Caco-2 (cell line): ENCODE results near the gene ADGRA1. TPM values are rescaled to one million over a fixed set of nuclear protein-coding genes. Genes with fewer than 3 reads are reported as not detected.
A peak's percentile ranks its signal among the peaks of the same experiment; 100 is the strongest.

Experiments used
- BruUV-seq: library from RNA; stranded (reverse); fragments of 400-500 nt; replicated peaks from 2 replicates; lab custom pipeline; 2021; lab: Mats Ljungman, UMichigan
- CTCF ChIA-PET: fragments of 300-600 bp; sonication (Branson Sonifier 250); formaldehyde crosslinking; loops from one replicate; lab custom pipeline; 2022; ENCODE audit warnings: antibody characterized with exemption; lab: Charles Lee
- POLR2A ChIA-PET: fragments of 300-600 bp; sonication (Branson Sonifier 250); formaldehyde crosslinking; loops from one replicate; lab custom pipeline; 2022; ENCODE audit warnings: antibody characterized with exemption; lab: Charles Lee
- DNase-seq, 2 experiments: peaks; one replicate each; pipeline versions ENCODE4 v3.0.0 to v3.0.0-alpha.2; 2020 to 2022
- H3K27me3 ChIP-seq: replicated peaks from 2 replicates; pipeline ENCODE4 v1.6.0; 2011; ENCODE audit warnings: low read length; ENCODE audit not compliant: control insufficient read depth, insufficient read depth
- H3K36me3 ChIP-seq: 2 replicates; pipeline ENCODE4 v1.5.1; 2011; ENCODE audit warnings: low read length; ENCODE audit not compliant: control insufficient read depth, insufficient read depth
- H3K4me1 ChIP-seq: fragments of 250-450 bp; sonication (Bioruptor Pico); 2 replicates; pipeline ENCODE4 v1.5.1; 2020; ENCODE audit warnings: mild to moderate bottlenecking
- H3K4me3 ChIP-seq: 2 replicates; pipeline ENCODE4 v1.5.1; 2011; ENCODE audit warnings: low read depth, mild to moderate bottlenecking, control low read depth, low read length
- H3K9me3 ChIP-seq: fragments of 250-450 bp; sonication (Bioruptor Pico); 2 replicates; pipeline ENCODE4 v1.5.1; 2020; ENCODE audit warnings: mild to moderate bottlenecking, moderate library complexity
- H3K27ac Mint-ChIP-seq: one replicate; pipeline ENCODE4 v1.8.0; 2022; ENCODE audit warnings: mixed read lengths; ENCODE audit not compliant: unreplicated experiment
- H3K27me3 Mint-ChIP-seq: one replicate; pipeline ENCODE4 v1.8.0; 2022; ENCODE audit warnings: mixed read lengths; ENCODE audit not compliant: insufficient read depth, unreplicated experiment
- H3K36me3 Mint-ChIP-seq: one replicate; pipeline ENCODE4 v1.8.0; 2022; ENCODE audit warnings: mild to moderate bottlenecking, mixed read lengths; ENCODE audit not compliant: insufficient read depth, unreplicated experiment
- H3K4me1 Mint-ChIP-seq: one replicate; pipeline ENCODE4 v1.8.0; 2022; ENCODE audit warnings: low read depth, mixed read lengths; ENCODE audit not compliant: unreplicated experiment
- H3K4me3 Mint-ChIP-seq: one replicate; pipeline ENCODE4 v1.8.0; 2022; ENCODE audit warnings: mild to moderate bottlenecking, moderate library complexity, mixed read lengths; ENCODE audit not compliant: unreplicated experiment
- H3K9me3 Mint-ChIP-seq: one replicate; pipeline ENCODE4 v1.8.0; 2022; ENCODE audit warnings: mixed read lengths; ENCODE audit not compliant: unreplicated experiment
- CTCF ChIP-seq, 2 experiments: fragments of 200-600 bp in 1 of 2; IDR thresholded peaks; 1 replicate in 1 of 2; 2 replicates in 1 of 2; pipeline versions ENCODE4 v1.5.1 to v1.8.0; 2011 to 2022; ENCODE audit warnings: antibody characterized with exemption in 1 of 2, control low read depth in 1 of 2, inconsistent platforms in 1 of 2, low read depth in 1 of 2, low read length in 1 of 2, mild to moderate bottlenecking in 1 of 2, moderate library complexity in 1 of 2; ENCODE audit not compliant: insufficient read depth in 1 of 2, severe bottlenecking in 1 of 2, unreplicated experiment in 1 of 2
- intact Hi-C: fragments of 100-400 bp; cut with micrococcal nuclease; formaldehyde crosslinking; loops from one replicate; pipeline ENCODE4 v1.10.0; 2022; ENCODE audit not compliant: unreplicated experiment
- total RNA-seq: library from RNA; stranded (reverse); gene quantifications from 2 replicates; pipeline ENCODE4 v1.2.3, GENCODE V29; 2022

The ADGRA1 gene
- total RNA-seq, 1 experiment from 2014 or later = not detected

GRCh38 chr10:133139551-133140065 lies 51.9 kb downstream of the ADGRA1 start:
- no peaks in the 10 kb centered on the region for H3K27me3 ChIP-seq
- Mint-ChIP-seq H3K27ac (no peak overlapping the region), H3K36me3 (no peaks in the 10 kb centered on the region), H3K9me3 (no peaks in the 10 kb centered on the region), H3K4me3 (no peak overlapping the region), H3K27me3 (no peaks in the 10 kb centered on the region), H3K4me1 (peaks cover 5% of the 10 kb centered on the region)
- ChIA-PET CTCF (no interaction called here), POLR2A (interaction anchor here (0.5 kb wide), 1 partner anchor 12 kb away, joined by 5 read pairs; no protein-coding TSS in a partner anchor)
- H3K4me3 ChIP-seq = no peak overlapping the region
- peak in 1 of 2 experiments; percentile 69 for DNase-seq
- intact Hi-C loops = loop anchor here (5.0 kb wide), 1 partner anchor 168 kb away; the partner anchor contains the start of genes TUBGCP2 and ZNF511
- no TSS peak for BruUV-seq
- no peak for TF ChIP-seq CTCF (IDR thresholded peaks at IDR 0.05; ENCODE audit: insufficient read depth in 1 of 2, low read depth in 1 of 2, low read length in 1 of 2, severe bottlenecking in 1 of 2, unreplicated experiment in 1 of 2)
- H3K9me3 ChIP-seq = no peaks in the 10 kb centered on the region
- peaks cover 19% of the 10 kb centered on the region for H3K4me1 ChIP-seq
- no peaks in the 10 kb centered on the region for H3K36me3 ChIP-seq

- ChIA-PET POLR2A (no interaction called here), CTCF (no interaction called here)
Observed at GRCh38 chr10:133140417-133141143, 52.9 kb downstream of the ADGRA1 start.

More at GRCh38 chr10:133140417-133141143, 52.9 kb downstream of the ADGRA1 start:
- Histone ChIP-seq H3K27me3 (no peaks in the 10 kb centered on the region), H3K4me3 (no peak overlapping the region), H3K9me3 (no peaks in the 10 kb centered on the region), H3K4me1 (peaks cover 29% of the 10 kb centered on the region), H3K36me3 (no peaks in the 10 kb centered on the region)
- peak in 1 of 2 experiments; percentile 39 for DNase-seq
- intact Hi-C loops = loop anchor here (5.0 kb wide), 1 partner anchor 167 kb away; the partner anchor contains the start of genes TUBGCP2 and ZNF511
- Mint-ChIP-seq H3K27me3 (no peaks in the 10 kb centered on the region), H3K4me3 (no peak overlapping the region), H3K27ac (no peak overlapping the region), H3K36me3 (no peaks in the 10 kb centered on the region), H3K4me1 (peaks cover 15% of the 10 kb centered on the region), H3K9me3 (no peaks in the 10 kb centered on the region)
- BruUV-seq = no TSS peak
- TF ChIP-seq CTCF (IDR thresholded peaks at IDR 0.05; ENCODE audit: insufficient read depth in 1 of 2, low read depth in 1 of 2, low read length in 1 of 2, severe bottlenecking in 1 of 2, unreplicated experiment in 1 of 2) = no peak
